ENCODE measurements around the gene MYBBP1A. TPM values are rescaled to one million over a fixed set of nuclear protein-coding genes. Genes with fewer than 3 reads are reported as not detected.

Gene MYBBP1A
- total and polyA plus RNA-seq, 9 of the 15 experiments (the other 6 are each of a cell fraction or from before 2014, with no cell fraction given), result 2.0 to 114 (median 47.2) TPM

DNA sequence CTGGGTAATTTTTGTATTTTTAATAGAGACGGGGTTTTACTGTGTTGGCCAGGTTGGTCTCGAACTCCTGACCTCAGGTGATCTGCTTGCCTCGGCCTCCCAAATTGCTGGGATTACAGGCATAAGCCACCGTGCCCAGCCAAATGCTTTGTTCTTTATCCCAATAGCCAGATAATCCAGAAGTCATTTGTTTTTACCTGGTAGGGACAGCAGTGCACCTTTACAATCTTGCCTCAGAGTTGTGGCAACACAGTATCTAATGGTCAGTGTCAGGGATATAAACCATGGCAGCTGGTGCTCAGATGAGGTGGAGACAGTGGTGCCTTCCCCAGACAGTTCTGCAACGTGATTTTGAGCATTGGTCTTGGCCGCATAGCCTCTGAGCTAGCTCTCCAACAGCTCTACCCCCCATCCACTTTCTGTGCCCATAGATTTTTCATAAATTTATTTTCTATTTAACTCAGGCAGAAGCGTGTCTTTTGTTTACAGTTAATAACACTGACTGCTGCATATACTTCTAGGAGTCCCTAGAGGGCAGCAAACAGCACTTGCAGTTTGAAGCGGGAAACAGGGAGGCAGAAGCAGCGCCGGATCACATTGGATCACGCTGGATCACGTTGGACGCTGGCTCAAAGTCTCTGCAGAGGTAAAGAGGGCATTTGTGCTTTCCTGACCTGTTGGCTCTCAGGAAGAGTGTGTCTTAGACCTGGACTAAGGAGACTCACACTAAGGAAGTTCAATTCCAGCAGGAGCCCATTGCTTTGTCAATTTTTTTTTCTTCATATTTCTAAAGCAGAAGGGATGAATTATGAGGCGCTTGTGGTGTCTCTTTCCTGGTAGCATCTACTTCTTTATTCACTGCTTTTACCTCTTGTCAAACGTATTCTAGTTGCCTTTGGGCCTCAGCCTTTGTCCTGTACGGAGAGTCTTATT, 10.3 kb upstream of the MYBBP1A start (continued):
- TF ChIP-seq, protein P1, sequence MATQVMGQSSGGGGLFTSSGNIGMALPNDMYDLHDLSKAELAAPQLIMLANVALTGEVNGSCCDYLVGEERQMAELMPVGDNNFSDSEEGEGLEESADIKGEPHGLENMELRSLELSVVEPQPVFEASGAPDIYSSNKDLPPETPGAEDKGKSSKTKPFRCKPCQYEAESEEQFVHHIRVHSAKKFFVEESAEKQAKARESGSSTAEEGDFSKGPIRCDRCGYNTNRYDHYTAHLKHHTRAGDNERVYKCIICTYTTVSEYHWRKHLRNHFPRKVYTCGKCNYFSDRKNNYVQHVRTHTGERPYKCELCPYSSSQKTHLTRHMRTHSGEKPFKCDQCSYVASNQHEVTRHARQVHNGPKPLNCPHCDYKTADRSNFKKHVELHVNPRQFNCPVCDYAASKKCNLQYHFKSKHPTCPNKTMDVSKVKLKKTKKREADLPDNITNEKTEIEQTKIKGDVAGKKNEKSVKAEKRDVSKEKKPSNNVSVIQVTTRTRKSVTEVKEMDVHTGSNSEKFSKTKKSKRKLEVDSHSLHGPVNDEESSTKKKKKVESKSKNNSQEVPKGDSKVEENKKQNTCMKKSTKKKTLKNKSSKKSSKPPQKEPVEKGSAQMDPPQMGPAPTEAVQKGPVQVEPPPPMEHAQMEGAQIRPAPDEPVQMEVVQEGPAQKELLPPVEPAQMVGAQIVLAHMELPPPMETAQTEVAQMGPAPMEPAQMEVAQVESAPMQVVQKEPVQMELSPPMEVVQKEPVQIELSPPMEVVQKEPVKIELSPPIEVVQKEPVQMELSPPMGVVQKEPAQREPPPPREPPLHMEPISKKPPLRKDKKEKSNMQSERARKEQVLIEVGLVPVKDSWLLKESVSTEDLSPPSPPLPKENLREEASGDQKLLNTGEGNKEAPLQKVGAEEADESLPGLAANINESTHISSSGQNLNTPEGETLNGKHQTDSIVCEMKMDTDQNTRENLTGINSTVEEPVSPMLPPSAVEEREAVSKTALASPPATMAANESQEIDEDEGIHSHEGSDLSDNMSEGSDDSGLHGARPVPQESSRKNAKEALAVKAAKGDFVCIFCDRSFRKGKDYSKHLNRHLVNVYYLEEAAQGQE (IDR thresholded peaks at IDR 0.05; ENCODE audit: borderline replicate concordance), result peak; percentile 37; the same call in 1 of the 2 replicates
- TF ChIP-seq, protein P1 (CRISPR knock-in tag; IDR thresholded peaks at IDR 0.05; ENCODE audit: low read depth), result no peak
- TF ChIP-seq BRD9 (IDR thresholded peaks at IDR 0.05; ENCODE audit: low read depth, partially characterized antibody) (peak; percentile 90), NRF1 (conservative IDR thresholded peaks at IDR 0.05 in 1 of 2, IDR thresholded peaks at IDR 0.05 in 1 of 2) (0 out of 4 replicates have a peak, but pooled peaks of 1 of the 2 experiments have one; percentile 13), RAD21 (CRISPR knock-in tag; conservative IDR thresholded peaks at IDR 0.05 in 1 of 2, IDR thresholded peaks at IDR 0.05 in 1 of 2) (peak in 1 of 2 experiments; percentile 34; a peak in 2 of 4 replicates), HDAC3 (IDR thresholded peaks at IDR 0.05; ENCODE audit: borderline replicate concordance, partially characterized antibody) (no peak), ZNF717 (CRISPR knock-in tag; IDR thresholded peaks at IDR 0.05) (no peak), SMC3 (conservative IDR thresholded peaks at IDR 0.05; ENCODE audit: insufficient read depth, low read depth, low read length) (0 out of 2 replicates have a peak, but pooled peaks have one; percentile 37), RBM22 (IDR thresholded peaks at IDR 0.05; ENCODE audit: low read depth, low read length, poor library complexity, severe bottlenecking) (no peak), L3MBTL2 (IDR thresholded peaks at IDR 0.05) (peak; percentile 89)
- TF ChIP-seq, protein P2, sequence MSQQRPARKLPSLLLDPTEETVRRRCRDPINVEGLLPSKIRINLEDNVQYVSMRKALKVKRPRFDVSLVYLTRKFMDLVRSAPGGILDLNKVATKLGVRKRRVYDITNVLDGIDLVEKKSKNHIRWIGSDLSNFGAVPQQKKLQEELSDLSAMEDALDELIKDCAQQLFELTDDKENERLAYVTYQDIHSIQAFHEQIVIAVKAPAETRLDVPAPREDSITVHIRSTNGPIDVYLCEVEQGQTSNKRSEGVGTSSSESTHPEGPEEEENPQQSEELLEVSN (IDR thresholded peaks at IDR 0.05; ENCODE audit: borderline replicate concordance in 1 of 2, extremely low read depth in 1 of 2, insufficient read depth in 1 of 2, insufficient read length in 1 of 2, low read depth in 1 of 2, low read length in 1 of 2, poor library complexity in 1 of 2, severe bottlenecking in 1 of 2), result peak; percentile 89 to 95
- TF ChIP-seq, protein P3, sequence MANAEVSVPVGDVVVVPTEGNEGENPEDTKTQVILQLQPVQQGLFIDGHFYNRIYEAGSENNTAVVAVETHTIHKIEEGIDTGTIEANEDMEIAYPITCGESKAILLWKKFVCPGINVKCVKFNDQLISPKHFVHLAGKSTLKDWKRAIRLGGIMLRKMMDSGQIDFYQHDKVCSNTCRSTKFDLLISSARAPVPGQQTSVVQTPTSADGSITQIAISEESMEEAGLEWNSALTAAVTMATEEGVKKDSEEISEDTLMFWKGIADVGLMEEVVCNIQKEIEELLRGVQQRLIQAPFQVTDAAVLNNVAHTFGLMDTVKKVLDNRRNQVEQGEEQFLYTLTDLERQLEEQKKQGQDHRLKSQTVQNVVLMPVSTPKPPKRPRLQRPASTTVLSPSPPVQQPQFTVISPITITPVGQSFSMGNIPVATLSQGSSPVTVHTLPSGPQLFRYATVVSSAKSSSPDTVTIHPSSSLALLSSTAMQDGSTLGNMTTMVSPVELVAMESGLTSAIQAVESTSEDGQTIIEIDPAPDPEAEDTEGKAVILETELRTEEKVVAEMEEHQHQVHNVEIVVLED (CRISPR knock-in tag; IDR thresholded peaks at IDR 0.05), result no peak
- TF ChIP-seq, protein P4, sequence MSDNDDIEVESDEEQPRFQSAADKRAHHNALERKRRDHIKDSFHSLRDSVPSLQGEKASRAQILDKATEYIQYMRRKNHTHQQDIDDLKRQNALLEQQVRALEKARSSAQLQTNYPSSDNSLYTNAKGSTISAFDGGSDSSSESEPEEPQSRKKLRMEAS (CRISPR knock-in tag; IDR thresholded peaks at IDR 0.05), result peak; percentile 70

Data from K562 (cell line).